SK-N-SH (cell line): ENCODE data around the gene SOD1. TPM values are rescaled to one million over a fixed set of nuclear protein-coding genes. Genes with fewer than 3 reads are reported as not detected.

Experiments
- CTCF ChIA-PET: fragments of 300-600, 350-600 bp; formaldehyde crosslinking; extraction: SDS; loops from one replicate; lab custom pipeline; 2021; lab: Yijun Ruan, JAX
- POLR2A ChIA-PET: fragments of 350-600 bp; sonication (Branson Sonifier 250); formaldehyde crosslinking; extraction: SDS; loops from one replicate; lab custom pipeline; 2020; ENCODE audit warnings: antibody characterized with exemption, inconsistent platforms; lab: Yijun Ruan, JAX
- DNase-seq: peaks from one replicate; pipeline ENCODE4 v3.0.0; 2012
- H2AFZ ChIP-seq: fragments of 200-600 bp; sonication (generic); 2 replicates; pipeline ENCODE4 v1.8.1; 2016; ENCODE audit warnings: antibody characterized with exemption, mild to moderate bottlenecking, low read depth
- H3F3A ChIP-seq: fragments of 200-600 bp; sonication (generic); replicated peaks from 2 replicates; pipeline ENCODE3; 2016; ENCODE audit warnings: antibody characterized with exemption, mild to moderate bottlenecking; ENCODE audit not compliant: insufficient read depth
- H3K27ac ChIP-seq, 2 experiments: fragments of 200-500 bp in 1 of 2; fragments of 200-600 bp in 1 of 2; sonication (Bioruptor generic) in 1 of 2; sonication (generic), shearing (Covaris generic) in 1 of 2; 2 replicates each; pipeline versions ENCODE4 v1.5.1 to v1.6.1; 2014 to 2016; ENCODE audit warnings: low read depth in 2 of 2, inconsistent platforms in 1 of 2, low read length in 1 of 2, mild to moderate bottlenecking in 1 of 2, mixed read lengths in 1 of 2
- H3K27me3 ChIP-seq: fragments of 200-600 bp; sonication (generic), shearing (Covaris generic); 2 replicates; pipeline ENCODE4 v1.6.1; 2016; ENCODE audit warnings: mixed run types; ENCODE audit not compliant: insufficient read depth
- H3K36me3 ChIP-seq, 2 experiments: fragments of 200-500 bp in 1 of 2; fragments of 200-600 bp in 1 of 2; sonication (Bioruptor generic) in 1 of 2; sonication (generic) in 1 of 2; replicated peaks in 1 of 2; 2 replicates each; pipeline versions ENCODE3 to v1.5.1; 2014 to 2016; ENCODE audit warnings: low read length in 1 of 2, mild to moderate bottlenecking in 1 of 2; ENCODE audit not compliant: insufficient read depth in 2 of 2, control insufficient read depth in 1 of 2
- H3K4me1 ChIP-seq, 2 experiments: fragments of 200-500 bp in 1 of 2; fragments of 200-600 bp in 1 of 2; sonication (Bioruptor generic) in 1 of 2; sonication (generic), shearing (Covaris generic) in 1 of 2; 2 replicates each; pipeline versions ENCODE4 v1.5.1 to v1.6.1; 2014 to 2016; ENCODE audit warnings: low read depth in 1 of 2, low read length in 1 of 2, mixed run types in 1 of 2; ENCODE audit not compliant: insufficient read depth in 2 of 2, control insufficient read depth in 1 of 2
- H3K4me2 ChIP-seq: fragments of 200-600 bp; sonication (generic), shearing (Covaris generic); 2 replicates; pipeline ENCODE4 v1.6.1; 2017; ENCODE audit warnings: mixed run types
- H3K4me3 ChIP-seq, 2 experiments: fragments of 200-500 bp in 1 of 2; fragments of 200-600 bp in 1 of 2; sonication (Bioruptor generic) in 1 of 2; sonication (generic), shearing (Covaris generic) in 1 of 2; 2 replicates each; pipeline versions ENCODE4 v1.5.1 to v1.8.1; 2014 to 2016; ENCODE audit warnings: low read depth in 2 of 2, inconsistent platforms in 1 of 2, low read length in 1 of 2, mild to moderate bottlenecking in 1 of 2, mixed read lengths in 1 of 2, moderate library complexity in 1 of 2
- H3K79me2 ChIP-seq: fragments of 200-600 bp; sonication (generic); 2 replicates; pipeline ENCODE4 v1.8.1; 2017; ENCODE audit warnings: mild to moderate bottlenecking; ENCODE audit not compliant: insufficient read depth
- H3K9ac ChIP-seq: fragments of 200-600 bp; sonication (generic); 2 replicates; pipeline ENCODE4 v1.6.1; 2017; ENCODE audit warnings: mixed run types
- H3K9me2 ChIP-seq: fragments of 200-600 bp; sonication (generic); 2 replicates; pipeline ENCODE4 v1.6.1; 2017; ENCODE audit warnings: mixed run types
- H3K9me3 ChIP-seq: fragments of 200-600 bp; sonication (generic); 2 replicates; pipeline ENCODE4 v1.6.1; 2017; ENCODE audit warnings: mixed run types, mild to moderate bottlenecking, moderate library complexity
- H4K20me1 ChIP-seq: fragments of 200-600 bp; sonication (generic); 2 replicates; pipeline ENCODE4 v1.6.1; 2017; ENCODE audit warnings: mild to moderate bottlenecking, mixed run types; ENCODE audit not compliant: insufficient read depth
- CHD2 ChIP-seq: fragments of 150-350 bp; IDR thresholded peaks from 2 replicates; pipeline ENCODE4 v1.6.1; 2018; ENCODE audit warnings: low read length; ENCODE audit not compliant: partially characterized antibody
- ELF1 ChIP-seq: IDR thresholded peaks from 2 replicates; pipeline ENCODE4 v1.4.0; 2012
- EZH2phosphoT487 ChIP-seq: fragments of 200-600 bp; sonication (generic); IDR thresholded peaks from 2 replicates; pipeline ENCODE4 v1.6.1; 2017; ENCODE audit warnings: low read depth, mixed run types, mild to moderate bottlenecking, antibody characterized with exemption, moderate library complexity, borderline replicate concordance
- FOXJ3 ChIP-seq: sonication (generic); formaldehyde crosslinking; IDR thresholded peaks from 2 replicates; pipeline ENCODE4 v1.5.1; 2020; ENCODE audit warnings: mild to moderate bottlenecking, missing genetic modification reagents
- GATA2 ChIP-seq: sonication (generic); formaldehyde crosslinking; IDR thresholded peaks from 2 replicates; pipeline ENCODE4 v1.5.0; 2020; ENCODE audit warnings: mild to moderate bottlenecking, missing genetic modification reagents
- JUND ChIP-seq: IDR thresholded peaks from 2 replicates; pipeline ENCODE4 v1.4.0; 2012
- NRF1 ChIP-seq: IDR thresholded peaks from 2 replicates; pipeline ENCODE4 v1.6.1; 2012; ENCODE audit warnings: low read depth, mild to moderate bottlenecking, low read length
- POLR2AphosphoS5 ChIP-seq: IDR thresholded peaks from 2 replicates; pipeline ENCODE4 v1.6.1; 2012; ENCODE audit warnings: low read depth, low read length
- RAD21 ChIP-seq: IDR thresholded peaks from 2 replicates; pipeline ENCODE4 v1.6.1; 2012; ENCODE audit warnings: mild to moderate bottlenecking, low read length
- RFX5 ChIP-seq: IDR thresholded peaks from 2 replicates; pipeline ENCODE4 v1.6.1; 2012; ENCODE audit warnings: mild to moderate bottlenecking, improper control_type of control experiment, low read length
- TAF1 ChIP-seq: IDR thresholded peaks from 2 replicates; pipeline ENCODE4 v1.6.1; 2012; ENCODE audit warnings: low read depth, mild to moderate bottlenecking, low read length, moderate library complexity, borderline replicate concordance
- TCF12 ChIP-seq: IDR thresholded peaks from 2 replicates; pipeline ENCODE4 v1.4.0; 2012
- TEAD4 ChIP-seq: IDR thresholded peaks from 2 replicates; pipeline ENCODE4 v1.4.0; 2012; ENCODE audit warnings: mild to moderate bottlenecking, borderline replicate concordance; ENCODE audit not compliant: insufficient read depth
- YY1 ChIP-seq: IDR thresholded peaks from 2 replicates; pipeline ENCODE4 v1.4.0; 2012; ENCODE audit warnings: low read depth, mild to moderate bottlenecking
- WGBS: methylation state at CpG from one replicate; pipeline ENCODE4 v1.1.6; 2017; ENCODE audit warnings: low lambda C conversion rate; 5-methylcytosine and 5-hydroxymethylcytosine counted together
- polyA plus RNA-seq, 3 experiments: library from polyadenylated mRNA; depleted of rRNA; stranded (reverse); fragments of >200 nt; gene quantifications; 2 replicates each; pipeline ENCODE4 v1.2.3, GENCODE V29; 2012
- TF ChIP-seq, protein P1 (sequence below): IDR thresholded peaks from 2 replicates; pipeline ENCODE4 v1.4.0; 2012; ENCODE audit warnings: low read depth, borderline replicate concordance
- TF ChIP-seq, protein P2 (sequence below): IDR thresholded peaks from 2 replicates; pipeline ENCODE4 v1.4.0; 2012; ENCODE audit warnings: low read depth, borderline replicate concordance
- TF ChIP-seq, protein P3 (sequence below): IDR thresholded peaks from 2 replicates; pipeline ENCODE4; 2012

The SOD1 gene
- polyA plus RNA-seq, 1 of the 3 experiments (the other 2 are of a cell fraction), result 572 TPM

DNA sequence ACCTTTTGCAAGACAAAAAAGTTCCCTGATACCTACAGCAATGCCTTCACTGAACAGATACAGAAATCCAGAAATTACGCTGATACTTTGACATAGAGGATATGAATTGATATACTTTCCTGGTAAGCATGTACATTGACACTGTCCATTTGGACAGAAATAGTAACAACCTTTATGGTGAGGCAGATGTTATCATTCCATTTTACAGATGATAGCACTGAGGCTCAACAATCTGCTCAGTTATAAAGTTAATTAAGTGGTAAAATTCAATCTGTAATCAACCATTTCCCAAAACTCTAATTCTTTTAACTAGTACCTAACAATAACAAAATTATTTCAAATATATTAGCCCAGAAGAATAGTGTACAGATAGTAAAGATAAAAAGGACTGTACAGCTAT lies 51.8 kb downstream of the SOD1 start:
- POLR2A ChIA-PET, result no interaction called here
- H3K9me3 ChIP-seq, result no peaks in the 10 kb centered on the region
- TF ChIP-seq ELF1 (no peak), POLR2AphosphoS5 (no peak), RAD21 (no peak), EZH2phosphoT487 (no peak), TAF1 (no peak), YY1 (no peak), FOXJ3 (CRISPR knock-in tag) (no peak), CHD2 (no peak), TCF12 (no peak), RFX5 (no peak), NRF1 (no peak), JUND (no peak)
- TF ChIP-seq, protein P1, sequence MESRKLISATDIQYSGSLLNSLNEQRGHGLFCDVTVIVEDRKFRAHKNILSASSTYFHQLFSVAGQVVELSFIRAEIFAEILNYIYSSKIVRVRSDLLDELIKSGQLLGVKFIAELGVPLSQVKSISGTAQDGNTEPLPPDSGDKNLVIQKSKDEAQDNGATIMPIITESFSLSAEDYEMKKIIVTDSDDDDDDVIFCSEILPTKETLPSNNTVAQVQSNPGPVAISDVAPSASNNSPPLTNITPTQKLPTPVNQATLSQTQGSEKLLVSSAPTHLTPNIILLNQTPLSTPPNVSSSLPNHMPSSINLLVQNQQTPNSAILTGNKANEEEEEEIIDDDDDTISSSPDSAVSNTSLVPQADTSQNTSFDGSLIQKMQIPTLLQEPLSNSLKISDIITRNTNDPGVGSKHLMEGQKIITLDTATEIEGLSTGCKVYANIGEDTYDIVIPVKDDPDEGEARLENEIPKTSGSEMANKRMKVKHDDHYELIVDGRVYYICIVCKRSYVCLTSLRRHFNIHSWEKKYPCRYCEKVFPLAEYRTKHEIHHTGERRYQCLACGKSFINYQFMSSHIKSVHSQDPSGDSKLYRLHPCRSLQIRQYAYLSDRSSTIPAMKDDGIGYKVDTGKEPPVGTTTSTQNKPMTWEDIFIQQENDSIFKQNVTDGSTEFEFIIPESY, result no peak
- TF ChIP-seq, protein P2, sequence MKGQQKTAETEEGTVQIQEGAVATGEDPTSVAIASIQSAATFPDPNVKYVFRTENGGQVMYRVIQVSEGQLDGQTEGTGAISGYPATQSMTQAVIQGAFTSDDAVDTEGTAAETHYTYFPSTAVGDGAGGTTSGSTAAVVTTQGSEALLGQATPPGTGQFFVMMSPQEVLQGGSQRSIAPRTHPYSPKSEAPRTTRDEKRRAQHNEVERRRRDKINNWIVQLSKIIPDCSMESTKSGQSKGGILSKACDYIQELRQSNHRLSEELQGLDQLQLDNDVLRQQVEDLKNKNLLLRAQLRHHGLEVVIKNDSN, result no peak
- peaks cover 100% of the 10 kb centered on the region for H3K79me2 ChIP-seq
- no peak overlapping the region for H2AFZ ChIP-seq
- no peaks in the 10 kb centered on the region for H3K27me3 ChIP-seq
- H3K36me3 ChIP-seq, result peaks cover 0 to 3% of the 10 kb centered on the region in 2 experiments
- H3F3A ChIP-seq, result peaks cover 33% of the 10 kb centered on the region
- H4K20me1 ChIP-seq, result peaks cover 97% of the 10 kb centered on the region
- no peak overlapping the region for H3K9ac ChIP-seq
- H3K4me3 ChIP-seq, result no peak overlapping the region
- peaks cover 4 to 42% of the 10 kb centered on the region in 2 experiments for H3K4me1 ChIP-seq
- 90% methylated on average over 1 of the region's 1 CpG for WGBS
- no peak for DNase-seq
- H3K4me2 ChIP-seq, result peak overlapping the region; percentile 24; the same call in 1 of the 2 replicates
- peak overlapping the region in 1 of 2 experiments; percentile 50; a peak in 2 of 4 replicates for H3K27ac ChIP-seq
- no peaks in the 10 kb centered on the region for H3K9me2 ChIP-seq
- CTCF ChIA-PET, result no interaction called here

GRCh38 chr21:31711745-31712285 lies 52.3 kb downstream of the SOD1 start:
- POLR2A ChIA-PET, result no interaction called here
- H2AFZ ChIP-seq, result no peak overlapping the region
- TF ChIP-seq YY1 (no peak), TEAD4 (no peak), GATA2 (no peak), JUND (no peak)
- TF ChIP-seq, protein P3, sequence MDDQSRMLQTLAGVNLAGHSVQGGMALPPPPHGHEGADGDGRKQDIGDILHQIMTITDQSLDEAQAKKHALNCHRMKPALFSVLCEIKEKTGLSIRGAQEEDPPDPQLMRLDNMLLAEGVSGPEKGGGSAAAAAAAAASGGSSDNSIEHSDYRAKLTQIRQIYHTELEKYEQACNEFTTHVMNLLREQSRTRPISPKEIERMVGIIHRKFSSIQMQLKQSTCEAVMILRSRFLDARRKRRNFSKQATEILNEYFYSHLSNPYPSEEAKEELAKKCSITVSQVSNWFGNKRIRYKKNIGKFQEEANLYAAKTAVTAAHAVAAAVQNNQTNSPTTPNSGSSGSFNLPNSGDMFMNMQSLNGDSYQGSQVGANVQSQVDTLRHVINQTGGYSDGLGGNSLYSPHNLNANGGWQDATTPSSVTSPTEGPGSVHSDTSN, result no peak
- TF ChIP-seq, all 33 proteins: peak for 0
- H3K79me2 ChIP-seq, result peaks cover 100% of the 10 kb centered on the region
- no peak for DNase-seq
- no peaks in the 10 kb centered on the region for H3K9me2 ChIP-seq
- peaks cover 0 to 3% of the 10 kb centered on the region in 2 experiments for H3K36me3 ChIP-seq
- no peak overlapping the region for H3K4me3 ChIP-seq
- no peaks in the 10 kb centered on the region for H3K9me3 ChIP-seq
- H3K4me1 ChIP-seq, result peaks cover 4 to 46% of the 10 kb centered on the region in 2 experiments; a peak in 3 of 4 replicates
- H3K27ac ChIP-seq, result peak overlapping the region in 1 of 2 experiments; percentile 50; a peak in 1 of 4 replicates
- no peak overlapping the region for H3K4me2 ChIP-seq
- no peaks in the 10 kb centered on the region for H3K27me3 ChIP-seq
- H3F3A ChIP-seq, result peaks cover 37% of the 10 kb centered on the region
- no peak overlapping the region for H3K9ac ChIP-seq
- WGBS, result 94% methylated on average over 1 of the region's 1 CpG
- CTCF ChIA-PET, result no interaction called here
- H4K20me1 ChIP-seq, result peaks cover 98% of the 10 kb centered on the region
